ENCODE measurements around the gene FNIP2.
"Not testable (repeated sequence)": the region's sequence is repeated elsewhere in the genome, so short reads cannot be mapped to it uniquely, and the experiment has no call there.

FNIP2 gene

GRCh38 chr4:158938220-158939044 lies 169.6 kb downstream of the FNIP2 start:
- H3K27me3 ChIP-seq (ENCODE audit: control insufficient read depth, insufficient read depth, low read length): no peaks in the 10 kb centered on the region
- H3K27ac ChIP-seq (ENCODE audit: low read length): no peak overlapping the region
- H3K4me3 ChIP-seq (ENCODE audit: low read length): no peak overlapping the region
- H3K36me3 ChIP-seq (ENCODE audit: control insufficient read depth, low read depth, low read length): no peaks in the 10 kb centered on the region
- H3K4me1 ChIP-seq (ENCODE audit: control insufficient read depth, low read depth, low read length): no peaks in the 10 kb centered on the region
- H3K9ac ChIP-seq (ENCODE audit: low read length): no peak overlapping the region
- no peaks in the 10 kb centered on the region for H3K9me3 ChIP-seq (ENCODE audit: control insufficient read depth, low read depth, low read length)

- no peaks in the 10 kb centered on the region for H3K27me3 ChIP-seq (ENCODE audit: control insufficient read depth, insufficient read depth, low read length)
- H3K9me3 ChIP-seq (ENCODE audit: control insufficient read depth, low read depth, low read length): no peaks in the 10 kb centered on the region
- H3K4me1 ChIP-seq (ENCODE audit: control insufficient read depth, low read depth, low read length): no peaks in the 10 kb centered on the region
- H3K36me3 ChIP-seq (ENCODE audit: control insufficient read depth, low read depth, low read length): no peaks in the 10 kb centered on the region
- H3K9ac ChIP-seq (ENCODE audit: low read length): no peak overlapping the region
- H3K4me3 ChIP-seq (ENCODE audit: low read length): no peak overlapping the region
- H3K27ac ChIP-seq (ENCODE audit: low read length): no peak overlapping the region
Measured at GRCh38 chr4:158940271-158940670, 171.4 kb downstream of the FNIP2 start.

GRCh38 chr4:158941321-158941720 lies 172.5 kb downstream of the FNIP2 start:
- H3K4me3 ChIP-seq (ENCODE audit: low read length): no peak overlapping the region
- no peaks in the 10 kb centered on the region for H3K36me3 ChIP-seq (ENCODE audit: control insufficient read depth, low read depth, low read length)
- no peaks in the 10 kb centered on the region for H3K4me1 ChIP-seq (ENCODE audit: control insufficient read depth, low read depth, low read length)
- H3K9me3 ChIP-seq (ENCODE audit: control insufficient read depth, low read depth, low read length): no peaks in the 10 kb centered on the region
- no peak overlapping the region for H3K27ac ChIP-seq (ENCODE audit: low read length)
- H3K27me3 ChIP-seq (ENCODE audit: control insufficient read depth, insufficient read depth, low read length): no peaks in the 10 kb centered on the region
- H3K9ac ChIP-seq (ENCODE audit: low read length): no peak overlapping the region

GRCh38 chr4:158941895-158942294 lies 173.1 kb downstream of the FNIP2 start:
- H3K9me3 ChIP-seq (ENCODE audit: control insufficient read depth, low read depth, low read length): no peaks in the 10 kb centered on the region
- H3K27ac ChIP-seq (ENCODE audit: low read length): no peak overlapping the region
- H3K36me3 ChIP-seq (ENCODE audit: control insufficient read depth, low read depth, low read length): no peaks in the 10 kb centered on the region
- H3K9ac ChIP-seq (ENCODE audit: low read length): no peak overlapping the region
- no peaks in the 10 kb centered on the region for H3K27me3 ChIP-seq (ENCODE audit: control insufficient read depth, insufficient read depth, low read length)
- no peaks in the 10 kb centered on the region for H3K4me1 ChIP-seq (ENCODE audit: control insufficient read depth, low read depth, low read length)
- H3K4me3 ChIP-seq (ENCODE audit: low read length): no peak overlapping the region

GRCh38 chr4:158945529-158946108 lies 176.8 kb downstream of the FNIP2 start:
- H3K9ac ChIP-seq (ENCODE audit: low read length): no peak overlapping the region
- H3K27me3 ChIP-seq (ENCODE audit: control insufficient read depth, insufficient read depth, low read length): no peaks in the 10 kb centered on the region
- no peak overlapping the region for H3K4me3 ChIP-seq (ENCODE audit: low read length)
- no peak overlapping the region for H3K27ac ChIP-seq (ENCODE audit: low read length)
- H3K4me1 ChIP-seq (ENCODE audit: control insufficient read depth, low read depth, low read length): peaks cover 4% of the 10 kb centered on the region
- H3K36me3 ChIP-seq (ENCODE audit: control insufficient read depth, low read depth, low read length): no peaks in the 10 kb centered on the region
- no peaks in the 10 kb centered on the region for H3K9me3 ChIP-seq (ENCODE audit: control insufficient read depth, low read depth, low read length)

- Histone ChIP-seq H3K4me3 (ENCODE audit: low read length) (no peak overlapping the region), H3K9me3 (ENCODE audit: control insufficient read depth, low read depth, low read length) (peaks cover 3% of the 10 kb centered on the region), H3K9ac (ENCODE audit: low read length) (no peak overlapping the region), H3K27ac (ENCODE audit: low read length) (no peak overlapping the region), H3K27me3 (ENCODE audit: control insufficient read depth, insufficient read depth, low read length) (no peaks in the 10 kb centered on the region), H3K4me1 (ENCODE audit: control insufficient read depth, low read depth, low read length) (peaks cover 4% of the 10 kb centered on the region), H3K36me3 (ENCODE audit: control insufficient read depth, low read depth, low read length) (no peaks in the 10 kb centered on the region)
Measured at GRCh38 chr4:158946825-158947224, 178.0 kb downstream of the FNIP2 start.

GRCh38 chr4:158948071-158948470 lies 179.2 kb downstream of the FNIP2 start:
- no peaks in the 10 kb centered on the region for H3K36me3 ChIP-seq (ENCODE audit: control insufficient read depth, low read depth, low read length)
- H3K9me3 ChIP-seq (ENCODE audit: control insufficient read depth, low read depth, low read length): peaks cover 15% of the 10 kb centered on the region
- H3K4me3 ChIP-seq (ENCODE audit: low read length): no peak overlapping the region
- H3K9ac ChIP-seq (ENCODE audit: low read length): no peak overlapping the region
- H3K27me3 ChIP-seq (ENCODE audit: control insufficient read depth, insufficient read depth, low read length): no peaks in the 10 kb centered on the region
- H3K4me1 ChIP-seq (ENCODE audit: control insufficient read depth, low read depth, low read length): peaks cover 4% of the 10 kb centered on the region
- no peak overlapping the region for H3K27ac ChIP-seq (ENCODE audit: low read length)

- Histone ChIP-seq H3K36me3 (ENCODE audit: control insufficient read depth, low read depth, low read length) (no peaks in the 10 kb centered on the region), H3K4me1 (ENCODE audit: control insufficient read depth, low read depth, low read length) (peaks cover 4% of the 10 kb centered on the region), H3K9me3 (ENCODE audit: control insufficient read depth, low read depth, low read length) (peaks cover 17% of the 10 kb centered on the region), H3K27ac (ENCODE audit: low read length) (no peak overlapping the region), H3K4me3 (ENCODE audit: low read length) (no peak overlapping the region), H3K27me3 (ENCODE audit: control insufficient read depth, insufficient read depth, low read length) (no peaks in the 10 kb centered on the region), H3K9ac (ENCODE audit: low read length) (no peak overlapping the region)
Measured at GRCh38 chr4:158949099-158949498, 180.3 kb downstream of the FNIP2 start.

GRCh38 chr4:158952221-158952774 lies 183.5 kb downstream of the FNIP2 start:
- H3K4me3 ChIP-seq (ENCODE audit: low read length): not testable (repeated sequence)

GRCh38 chr4:158956345-158956744 lies 187.5 kb downstream of the FNIP2 start:
- not testable (repeated sequence) for H3K4me1 ChIP-seq (ENCODE audit: control insufficient read depth, low read depth, low read length); H3K4me3 ChIP-seq (ENCODE audit: low read length); H3K9ac ChIP-seq (ENCODE audit: low read length); H3K27me3 ChIP-seq (ENCODE audit: control insufficient read depth, insufficient read depth, low read length); H3K36me3 ChIP-seq (ENCODE audit: control insufficient read depth, low read depth, low read length); H3K27ac ChIP-seq (ENCODE audit: low read length)
- peaks cover 17% of the 10 kb centered on the region for H3K9me3 ChIP-seq (ENCODE audit: control insufficient read depth, low read depth, low read length)

More at GRCh38 chr4:158952221-158952774, 183.5 kb downstream of the FNIP2 start:
- H3K4me1 ChIP-seq (ENCODE audit: control insufficient read depth, low read depth, low read length); H3K27ac ChIP-seq (ENCODE audit: low read length); H3K27me3 ChIP-seq (ENCODE audit: control insufficient read depth, insufficient read depth, low read length); H3K9ac ChIP-seq (ENCODE audit: low read length); H3K36me3 ChIP-seq (ENCODE audit: control insufficient read depth, low read depth, low read length): not testable (repeated sequence)
- peaks cover 17% of the 10 kb centered on the region for H3K9me3 ChIP-seq (ENCODE audit: control insufficient read depth, low read depth, low read length)

GRCh38 chr4:158956918-158957317 lies 188.1 kb downstream of the FNIP2 start:
- not testable (repeated sequence) for H3K4me3 ChIP-seq (ENCODE audit: low read length); H3K27ac ChIP-seq (ENCODE audit: low read length); H3K27me3 ChIP-seq (ENCODE audit: control insufficient read depth, insufficient read depth, low read length); H3K36me3 ChIP-seq (ENCODE audit: control insufficient read depth, low read depth, low read length); H3K9ac ChIP-seq (ENCODE audit: low read length)
- H3K4me1 ChIP-seq (ENCODE audit: control insufficient read depth, low read depth, low read length): peaks cover 12% of the 10 kb centered on the region
- H3K9me3 ChIP-seq (ENCODE audit: control insufficient read depth, low read depth, low read length): peaks cover 13% of the 10 kb centered on the region

Data from iPS-18a (cell line).